T-helper 2 cell (primary cell): ENCODE data around the gene SMIM13.

ENCODE experiments used
- DNase-seq, 5 experiments: peaks; one replicate each; pipeline versions ENCODE4 v3.0.0 to v3.0.0-alpha.2; 2012 to 2022
- total RNA-seq, 2 donors: gene quantifications; one replicate each; lab custom pipeline; 2026; lab: John Stamatoyannopoulos, UW

SMIM13 gene
- total RNA-seq, result 10.0 to 13.5 reads per million in 2 donors

GRCh38 chr6:11093626-11094410 lies at the start of gene SMIM13:
TSS of gene SMIM13 (plus strand) at chr6:11093834. CDS start at chr6:11094314, 480 bp downstream.
- peak; percentile 83 to 97 (median 92) for DNase-seq

- DNase-seq, result peak in 1 of 5 experiments; percentile 35
Observed at GRCh38 chr6:11043961-11044711, 49.5 kb upstream of the SMIM13 start, which contains the start of gene ELOVL2. TSS of gene ELOVL2 (minus strand) at chr6:11044305. CDS start at chr6:11044230, 75 bp downstream.

GRCh38 chr6:11044712-11045167 lies 48.9 kb upstream of the SMIM13 start:
- no peak for DNase-seq

GRCh38 chr6:11050731-11051130 lies 42.9 kb upstream of the SMIM13 start:
- no peak for DNase-seq

- no peak for DNase-seq
Observed at GRCh38 chr6:11053307-11053706, 40.3 kb upstream of the SMIM13 start.

GRCh38 chr6:11054722-11055121 lies 38.9 kb upstream of the SMIM13 start:
- DNase-seq, result no peak

GRCh38 chr6:11055127-11055627 lies 38.5 kb upstream of the SMIM13 start:
- no peak for DNase-seq

GRCh38 chr6:11056871-11057270 lies 36.8 kb upstream of the SMIM13 start:
- DNase-seq, result no peak

- no peak for DNase-seq
Observed at GRCh38 chr6:11058406-11058805, 35.2 kb upstream of the SMIM13 start.

- DNase-seq, result no peak
Observed at GRCh38 chr6:11062083-11062482, 31.6 kb upstream of the SMIM13 start.

- no peak for DNase-seq
Observed at GRCh38 chr6:11062715-11063114, 30.9 kb upstream of the SMIM13 start.

- DNase-seq, result no peak
Observed at GRCh38 chr6:11064836-11065235, 28.8 kb upstream of the SMIM13 start.

- no peak for DNase-seq
Observed at GRCh38 chr6:11065436-11066202, 28.0 kb upstream of the SMIM13 start.

- DNase-seq, result no peak
Observed at GRCh38 chr6:11066505-11067347, 26.9 kb upstream of the SMIM13 start.

- no peak for DNase-seq
Observed at GRCh38 chr6:11067348-11067747, 26.3 kb upstream of the SMIM13 start.

- no peak for DNase-seq
Observed at GRCh38 chr6:11069760-11070159, 23.9 kb upstream of the SMIM13 start.

GRCh38 chr6:11072101-11072500 lies 21.5 kb upstream of the SMIM13 start:
- DNase-seq, result no peak

GRCh38 chr6:11076540-11076939 lies 17.1 kb upstream of the SMIM13 start:
- no peak for DNase-seq

- DNase-seq, result no peak
Observed at GRCh38 chr6:11078266-11078665, 15.4 kb upstream of the SMIM13 start.

GRCh38 chr6:11080296-11080695 lies 13.3 kb upstream of the SMIM13 start:
- no peak for DNase-seq

- no peak for DNase-seq
Observed at GRCh38 chr6:11083491-11083890, 10.1 kb upstream of the SMIM13 start.

- no peak for DNase-seq
Observed at GRCh38 chr6:11083956-11084355, 9.7 kb upstream of the SMIM13 start.
